Memory B cell (primary cell): ENCODE data around the gene DOC2A.
A peak's percentile ranks its signal among the peaks of the same experiment; 100 is the strongest.

Experiments
- ATAC-seq: fragments of 150-1000 bp; cut with Tn5 transposase; 2 replicates; pipeline ENCODE4 v1.10.0; 2021; ENCODE audit warnings: low read depth, mild to moderate bottlenecking, moderate library complexity
- DNase-seq, 2 donors: peaks; one replicate each; pipeline ENCODE4 v3.0.0; 2022; ENCODE audit warnings: low spot score in 2 of 2
- H3K27ac Mint-ChIP-seq: one replicate; pipeline ENCODE4 v1.8.0; 2022; ENCODE audit warnings: mild to moderate bottlenecking, moderate library complexity, mixed read lengths
- H3K27me3 Mint-ChIP-seq: one replicate; pipeline ENCODE4 v1.8.0; 2022; ENCODE audit warnings: mixed read lengths
- H3K36me3 Mint-ChIP-seq: one replicate; pipeline ENCODE4 v1.8.0; 2022; ENCODE audit warnings: mild to moderate bottlenecking, mixed read lengths
- H3K4me1 Mint-ChIP-seq: one replicate; pipeline ENCODE4 v1.8.0; 2022; ENCODE audit warnings: mixed read lengths
- H3K4me3 Mint-ChIP-seq: one replicate; pipeline ENCODE4 v1.8.0; 2022; ENCODE audit warnings: mild to moderate bottlenecking, moderate library complexity, mixed read lengths
- H3K9me3 Mint-ChIP-seq: one replicate; pipeline ENCODE4 v1.8.0; 2022; ENCODE audit warnings: mixed read lengths

DOC2A gene

DNA sequence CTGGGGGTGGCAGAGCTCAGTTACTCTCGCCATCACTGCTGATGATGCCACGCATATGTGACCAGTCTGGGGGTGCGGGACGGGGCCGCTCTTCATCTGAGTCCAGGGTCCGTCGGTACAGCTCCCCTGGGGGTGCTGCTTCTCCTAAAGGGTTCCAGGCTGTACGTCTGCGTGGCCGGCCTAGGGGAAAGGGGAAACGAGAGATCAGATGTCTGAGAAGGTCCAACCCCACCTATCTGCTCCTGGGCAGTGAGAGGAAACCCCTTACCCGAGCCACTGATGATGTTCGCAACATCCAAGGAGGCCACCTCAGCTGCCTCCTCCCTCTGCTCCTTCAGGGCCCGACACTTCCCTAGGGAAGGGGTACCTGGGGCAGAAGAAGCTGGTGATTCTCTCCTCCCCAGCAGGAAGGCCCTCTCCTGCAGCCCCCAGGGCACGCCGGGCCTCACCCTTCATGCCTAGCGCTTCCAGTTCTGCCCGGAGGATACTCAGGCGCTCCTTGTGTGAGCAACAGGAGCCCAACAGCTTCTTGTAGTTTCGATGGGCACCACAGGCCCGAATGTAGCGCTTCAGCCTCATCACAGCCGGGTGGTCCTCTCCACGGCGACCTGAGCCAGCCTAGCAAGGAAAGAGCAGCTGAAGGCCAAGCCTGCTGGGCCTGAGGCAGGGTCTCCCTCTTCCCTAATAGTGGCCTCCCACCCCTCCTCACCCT, 17.5 kb downstream of the DOC2A start:
- no peak for DNase-seq
- H3K36me3 Mint-ChIP-seq, result peaks cover 21% of the 10 kb centered on the region
- peaks cover 25% of the 10 kb centered on the region for H3K4me1 Mint-ChIP-seq
- H3K27ac Mint-ChIP-seq, result no peak overlapping the region
- no peaks in the 10 kb centered on the region for H3K9me3 Mint-ChIP-seq
- no peaks in the 10 kb centered on the region for H3K27me3 Mint-ChIP-seq
- H3K4me3 Mint-ChIP-seq, result no peak overlapping the region
- ATAC-seq, result no peak

GRCh38 chr16:29992344-29992967, 18.4 kb downstream of the DOC2A start:
- ATAC-seq (no peak), DNase-seq (no peak)
- peaks cover 25% of the 10 kb centered on the region for H3K4me1 Mint-ChIP-seq
- peak overlapping the region; percentile 51 for H3K27ac Mint-ChIP-seq
- H3K27me3 Mint-ChIP-seq, result no peaks in the 10 kb centered on the region
- peaks cover 25% of the 10 kb centered on the region for H3K36me3 Mint-ChIP-seq
- H3K4me3 Mint-ChIP-seq, result no peak overlapping the region
- no peaks in the 10 kb centered on the region for H3K9me3 Mint-ChIP-seq

- H3K36me3 Mint-ChIP-seq, result peaks cover 28% of the 10 kb centered on the region
- H3K27ac Mint-ChIP-seq, result no peak overlapping the region
- no peak for DNase-seq
- peaks cover 19% of the 10 kb centered on the region for H3K4me1 Mint-ChIP-seq
- no peak overlapping the region for H3K4me3 Mint-ChIP-seq
- H3K27me3 Mint-ChIP-seq, result no peaks in the 10 kb centered on the region
- no peak for ATAC-seq
- H3K9me3 Mint-ChIP-seq, result no peaks in the 10 kb centered on the region
Measured at GRCh38 chr16:29991571-29991904, 19.3 kb downstream of the DOC2A start.

DNA sequence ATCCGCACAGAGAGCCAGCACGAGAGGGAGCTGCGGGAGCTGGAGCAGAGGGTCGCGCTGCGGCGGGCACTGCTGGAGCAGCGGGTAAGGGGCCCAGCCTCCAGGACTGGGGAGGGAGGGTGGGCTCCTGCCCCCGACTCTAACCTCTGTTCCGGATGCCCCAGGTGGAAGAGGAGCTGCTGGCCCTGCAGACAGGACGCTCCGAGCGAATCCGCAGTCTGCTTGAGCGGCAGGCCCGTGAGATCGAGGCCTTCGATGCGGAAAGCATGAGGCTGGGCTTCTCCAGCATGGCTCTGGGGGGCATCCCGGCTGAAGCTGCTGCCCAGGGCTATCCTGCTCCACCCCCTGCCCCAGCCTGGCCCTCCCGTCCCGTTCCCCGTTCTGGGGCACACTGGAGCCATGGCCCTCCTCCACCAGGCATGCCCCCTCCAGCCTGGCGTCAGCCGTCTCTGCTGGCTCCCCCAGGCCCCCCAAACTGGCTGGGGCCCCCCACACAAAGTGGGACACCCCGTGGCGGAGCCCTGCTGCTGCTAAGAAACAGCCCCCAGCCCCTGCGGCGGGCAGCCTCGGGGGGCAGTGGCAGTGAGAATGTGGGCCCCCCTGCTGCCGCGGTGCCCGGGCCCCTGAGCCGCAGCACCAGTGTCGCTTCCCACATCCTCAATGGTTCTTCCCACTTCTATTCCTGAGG, 19.8 kb downstream of the DOC2A start:
- ATAC-seq (no peak), DNase-seq (no peak)
- peaks cover 31% of the 10 kb centered on the region for H3K36me3 Mint-ChIP-seq
- peaks cover 17% of the 10 kb centered on the region for H3K4me1 Mint-ChIP-seq
- H3K27me3 Mint-ChIP-seq, result no peaks in the 10 kb centered on the region
- no peak overlapping the region for H3K27ac Mint-ChIP-seq
- no peak overlapping the region for H3K4me3 Mint-ChIP-seq
- no peaks in the 10 kb centered on the region for H3K9me3 Mint-ChIP-seq

DNA sequence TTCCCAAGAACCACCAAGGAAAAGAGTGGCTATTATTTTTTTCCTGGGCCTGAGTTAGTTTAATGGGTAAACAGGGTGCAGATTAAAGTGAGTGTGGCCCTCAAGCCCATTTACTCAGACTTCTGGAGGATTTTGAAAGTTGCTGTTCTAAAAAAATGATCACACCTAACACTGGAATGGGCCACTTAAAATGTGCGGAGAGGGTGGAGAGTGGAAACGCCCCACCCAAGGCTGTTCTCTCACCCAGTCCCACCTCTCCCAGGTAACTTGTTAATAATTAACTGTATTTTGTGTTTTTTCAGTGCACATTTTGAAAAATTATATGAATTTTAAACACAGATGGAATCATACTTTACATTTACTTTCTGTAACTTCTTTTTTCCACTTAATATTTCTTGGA, 20.8 kb downstream of the DOC2A start:
- H3K36me3 Mint-ChIP-seq, result peaks cover 36% of the 10 kb centered on the region
- H3K27ac Mint-ChIP-seq, result no peak overlapping the region
- H3K27me3 Mint-ChIP-seq, result no peaks in the 10 kb centered on the region
- DNase-seq (no peak), ATAC-seq (no peak)
- H3K9me3 Mint-ChIP-seq, result no peaks in the 10 kb centered on the region
- peaks cover 17% of the 10 kb centered on the region for H3K4me1 Mint-ChIP-seq
- no peak overlapping the region for H3K4me3 Mint-ChIP-seq

- no peak overlapping the region for H3K4me3 Mint-ChIP-seq
Measured at GRCh38 chr16:29989111-29989858, 21.5 kb downstream of the DOC2A start.

DNA sequence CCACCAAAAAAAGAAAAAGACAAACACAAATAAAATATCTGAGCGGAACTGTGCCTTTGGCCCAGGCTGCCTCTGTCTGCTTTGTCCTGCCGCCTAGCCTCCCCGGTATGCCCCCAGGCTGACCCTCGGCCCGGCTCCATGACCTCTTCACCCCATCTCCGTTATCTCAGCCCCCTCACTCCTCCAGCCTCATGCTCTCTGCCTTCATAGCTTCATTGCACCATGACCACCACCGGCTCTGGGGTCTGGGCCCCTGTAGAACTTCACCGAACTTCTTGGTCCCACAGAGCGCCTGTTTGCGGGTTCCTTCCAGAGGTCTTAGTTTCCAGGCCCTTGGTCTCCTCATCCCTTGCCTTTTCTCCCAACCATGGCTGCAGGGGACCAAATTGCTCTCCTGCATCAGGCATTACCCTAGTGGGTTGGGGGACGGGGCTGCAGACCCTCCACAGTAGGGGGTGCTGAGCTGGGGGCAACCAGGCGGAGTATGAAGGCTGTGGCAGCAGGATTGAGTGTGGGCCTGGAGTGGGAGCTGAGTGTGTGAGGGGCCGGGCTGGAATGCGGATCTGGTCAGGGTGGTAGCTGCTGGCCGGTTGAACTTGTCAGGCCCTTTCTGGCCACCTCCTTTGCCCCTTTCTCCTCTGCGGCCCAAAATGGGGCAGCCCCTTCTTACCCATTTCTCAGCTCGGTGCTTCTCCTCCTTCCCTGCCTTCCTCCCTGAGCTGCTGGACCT, 22.3 kb downstream of the DOC2A start:
- H3K27me3 Mint-ChIP-seq, result no peaks in the 10 kb centered on the region
- H3K9me3 Mint-ChIP-seq, result no peaks in the 10 kb centered on the region
- H3K4me1 Mint-ChIP-seq, result peaks cover 6% of the 10 kb centered on the region
- H3K36me3 Mint-ChIP-seq, result peaks cover 34% of the 10 kb centered on the region
- H3K4me3 Mint-ChIP-seq, result no peak overlapping the region
- ATAC-seq, result no peak
- DNase-seq, result no peak
- H3K27ac Mint-ChIP-seq, result peak overlapping the region; percentile 60

More at GRCh38 chr16:29989111-29989858, 21.5 kb downstream of the DOC2A start:
- peak overlapping the region; percentile 60 for H3K27ac Mint-ChIP-seq
- H3K27me3 Mint-ChIP-seq, result no peaks in the 10 kb centered on the region
- no peak for ATAC-seq
- H3K9me3 Mint-ChIP-seq, result no peaks in the 10 kb centered on the region
- peaks cover 36% of the 10 kb centered on the region for H3K36me3 Mint-ChIP-seq
- no peak for DNase-seq
- H3K4me1 Mint-ChIP-seq, result peaks cover 10% of the 10 kb centered on the region

DNA sequence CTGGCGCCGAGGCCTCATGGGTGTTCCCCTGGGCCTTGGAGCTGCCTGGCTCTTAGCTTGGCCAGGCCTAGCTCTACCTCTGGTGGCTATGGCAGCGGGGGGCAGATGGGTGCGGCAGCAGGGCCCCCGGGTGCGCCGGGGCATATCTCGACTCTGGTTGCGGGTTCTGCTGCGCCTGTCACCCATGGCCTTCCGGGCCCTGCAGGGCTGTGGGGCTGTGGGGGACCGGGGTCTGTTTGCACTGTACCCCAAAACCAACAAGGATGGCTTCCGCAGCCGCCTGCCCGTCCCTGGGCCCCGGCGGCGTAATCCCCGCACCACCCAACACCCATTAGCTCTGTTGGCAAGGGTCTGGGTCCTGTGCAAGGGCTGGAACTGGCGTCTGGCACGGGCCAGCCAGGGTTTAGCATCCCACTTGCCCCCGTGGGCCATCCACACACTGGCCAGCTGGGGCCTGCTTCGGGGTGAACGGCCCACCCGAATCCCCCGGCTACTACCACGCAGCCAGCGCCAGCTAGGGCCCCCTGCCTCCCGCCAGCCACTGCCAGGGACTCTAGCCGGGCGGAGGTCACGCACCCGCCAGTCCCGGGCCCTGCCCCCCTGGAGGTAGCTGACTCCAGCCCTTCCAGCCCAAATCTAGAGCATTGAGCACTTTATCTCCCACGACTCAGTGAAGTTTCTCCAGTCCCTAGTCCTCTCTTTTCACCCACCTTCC, 23.3 kb downstream of the DOC2A start:
- Mint-ChIP-seq H3K9me3 (no peaks in the 10 kb centered on the region), H3K4me3 (no peak overlapping the region), H3K27me3 (no peaks in the 10 kb centered on the region), H3K36me3 (peaks cover 37% of the 10 kb centered on the region), H3K27ac (no peak overlapping the region), H3K4me1 (peaks cover 6% of the 10 kb centered on the region)
- ATAC-seq, result no peak
- no peak for DNase-seq

- Mint-ChIP-seq H3K27ac (no peak overlapping the region), H3K4me3 (no peak overlapping the region), H3K36me3 (peaks cover 40% of the 10 kb centered on the region), H3K4me1 (peaks cover 6% of the 10 kb centered on the region), H3K27me3 (no peaks in the 10 kb centered on the region), H3K9me3 (no peaks in the 10 kb centered on the region)
- no peak for ATAC-seq
- DNase-seq, result no peak
Measured at GRCh38 chr16:29986931-29987330, 23.9 kb downstream of the DOC2A start.

DNA sequence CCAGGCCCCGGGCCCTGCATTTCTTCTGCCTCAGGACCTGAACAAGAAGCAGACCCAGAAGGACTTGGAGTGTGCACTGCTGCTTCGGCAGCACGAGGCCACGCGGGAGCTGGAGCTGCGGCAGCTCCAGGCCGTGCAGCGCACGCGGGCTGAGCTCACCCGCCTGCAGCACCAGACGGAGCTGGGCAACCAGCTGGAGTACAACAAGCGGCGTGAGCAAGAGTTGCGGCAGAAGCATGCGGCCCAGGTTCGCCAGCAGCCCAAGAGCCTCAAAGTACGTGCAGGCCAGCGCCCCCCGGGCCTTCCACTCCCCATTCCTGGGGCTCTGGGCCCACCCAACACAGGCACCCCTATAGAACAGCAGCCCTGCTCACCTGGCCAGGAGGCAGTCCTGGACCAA, 24.6 kb downstream of the DOC2A start:
- Mint-ChIP-seq H3K9me3 (no peaks in the 10 kb centered on the region), H3K4me3 (no peak overlapping the region), H3K27ac (no peak overlapping the region), H3K36me3 (peaks cover 40% of the 10 kb centered on the region), H3K27me3 (no peaks in the 10 kb centered on the region), H3K4me1 (peaks cover 6% of the 10 kb centered on the region)
- DNase-seq, result no peak
- no peak for ATAC-seq

- Mint-ChIP-seq H3K36me3 (peaks cover 40% of the 10 kb centered on the region), H3K27ac (no peak overlapping the region), H3K4me3 (no peak overlapping the region), H3K27me3 (no peaks in the 10 kb centered on the region), H3K4me1 (peaks cover 6% of the 10 kb centered on the region), H3K9me3 (no peaks in the 10 kb centered on the region)
- ATAC-seq (no peak), DNase-seq (no peak)
Measured at GRCh38 chr16:29985271-29985811, 25.5 kb downstream of the DOC2A start.

- H3K27me3 Mint-ChIP-seq, result no peaks in the 10 kb centered on the region
- peaks cover 44% of the 10 kb centered on the region for H3K36me3 Mint-ChIP-seq
- DNase-seq (no peak), ATAC-seq (no peak)
- H3K4me1 Mint-ChIP-seq, result peaks cover 6% of the 10 kb centered on the region
- H3K9me3 Mint-ChIP-seq, result no peaks in the 10 kb centered on the region
- no peak overlapping the region for H3K4me3 Mint-ChIP-seq
- H3K27ac Mint-ChIP-seq, result no peak overlapping the region
Measured at GRCh38 chr16:29984764-29985147, 26.1 kb downstream of the DOC2A start.

- Mint-ChIP-seq H3K36me3 (peaks cover 44% of the 10 kb centered on the region), H3K27ac (no peak overlapping the region), H3K4me1 (peaks cover 3% of the 10 kb centered on the region), H3K9me3 (no peaks in the 10 kb centered on the region), H3K4me3 (no peak overlapping the region), H3K27me3 (no peaks in the 10 kb centered on the region)
- DNase-seq (no peak), ATAC-seq (no peak)
Measured at GRCh38 chr16:29984137-29984763, 26.6 kb downstream of the DOC2A start.
